Aorta (tissue), 5 donors: Measurements from ENCODE around the gene KRT80. TPM values are rescaled to one million over a fixed set of nuclear protein-coding genes. Genes with fewer than 3 reads are reported as not detected.

Experiments used
- ATAC-seq: fragments of 200-7000 bp; cut with Tn5 transposase; one replicate; pipeline ENCODE4 v1.9.1; 2022; ENCODE audit warnings: moderate library complexity; ENCODE audit not compliant: low FRiP score
- DNase-seq, 2 donors: peaks; one replicate each; pipeline ENCODE4 v3.0.0-alpha.2; 2020
- H3K27ac ChIP-seq, 2 donors: one replicate each; pipeline ENCODE4 v1.5.1; 2013; ENCODE audit warnings: low read length in 2 of 2, mild to moderate bottlenecking in 2 of 2, moderate library complexity in 2 of 2, control low read depth in 1 of 2, inconsistent platforms in 1 of 2, low read depth in 1 of 2
- H3K27me3 ChIP-seq, 2 donors: one replicate each; pipeline ENCODE4 v1.6.1; 2013; ENCODE audit warnings: control low read depth in 1 of 2, low read length in 1 of 2, mild to moderate bottlenecking in 1 of 2, moderate library complexity in 1 of 2; ENCODE audit not compliant: insufficient read depth in 2 of 2, control insufficient read depth in 1 of 2
- H3K36me3 ChIP-seq, 2 donors: one replicate each; pipeline ENCODE4 v1.6.1; 2013; ENCODE audit warnings: control low read depth in 1 of 2, low read length in 1 of 2, mild to moderate bottlenecking in 1 of 2; ENCODE audit not compliant: insufficient read depth in 2 of 2, control insufficient read depth in 1 of 2
- H3K4me1 ChIP-seq, 2 donors: one replicate each; pipeline ENCODE4 v1.6.1; 2013; ENCODE audit warnings: low read length in 2 of 2, control low read depth in 1 of 2, mild to moderate bottlenecking in 1 of 2, moderate library complexity in 1 of 2; ENCODE audit not compliant: insufficient read depth in 2 of 2, control insufficient read depth in 1 of 2
- H3K4me3 ChIP-seq, 2 donors: one replicate each; pipeline ENCODE4 v1.5.1; 2013; ENCODE audit warnings: low read length in 2 of 2, control low read depth in 1 of 2, mild to moderate bottlenecking in 1 of 2
- H3K9me3 ChIP-seq: one replicate; pipeline ENCODE4 v1.6.1; 2013; ENCODE audit warnings: mild to moderate bottlenecking, low read length; ENCODE audit not compliant: control insufficient read depth
- WGBS, 2 donors: extraction: QIAGEN DNeasy Blood & Tissue Kit; methylation state at CpG; one replicate each; pipeline ENCODE4 v1.1.7; 2013; 5-methylcytosine and 5-hydroxymethylcytosine counted together
- intact Hi-C, 2 donors: fragments of 100-400 bp; cut with DNase I; formaldehyde crosslinking; loops; one replicate each; pipeline versions ENCODE4 v1.14.2 to v1.15.0; 2022
- polyA plus RNA-seq, 2 donors: library from polyadenylated mRNA; stranded (reverse); fragments of 200-250 nt; gene quantifications; one replicate each; pipeline ENCODE4 v1.2.3, GENCODE V29; 2013
- total RNA-seq, 2 donors: library from RNA; stranded (reverse); fragmentation: NEBNext Ultra II Directional; extraction: Animal tissue kit (Norgen Biotek cat#: 25700); gene quantifications; one replicate each; pipeline ENCODE4 v1.2.1, GENCODE V29; 2021
- donor health status: healthy with polysubstance abuse.
- donor health status: Bipolar disorder and iron deficiency.
- donor health status: DM: no; HTN: no; CAD: no.
- donor health status: DM: no; HTN: no; CAD: no.
- donor health status: DM: yes; HTN: yes; CAD: no.

Gene KRT80
- total and polyA plus RNA-seq, 4 donors = 0.12 to 0.71 (median 0.20) TPM; not detected in 1

DNA sequence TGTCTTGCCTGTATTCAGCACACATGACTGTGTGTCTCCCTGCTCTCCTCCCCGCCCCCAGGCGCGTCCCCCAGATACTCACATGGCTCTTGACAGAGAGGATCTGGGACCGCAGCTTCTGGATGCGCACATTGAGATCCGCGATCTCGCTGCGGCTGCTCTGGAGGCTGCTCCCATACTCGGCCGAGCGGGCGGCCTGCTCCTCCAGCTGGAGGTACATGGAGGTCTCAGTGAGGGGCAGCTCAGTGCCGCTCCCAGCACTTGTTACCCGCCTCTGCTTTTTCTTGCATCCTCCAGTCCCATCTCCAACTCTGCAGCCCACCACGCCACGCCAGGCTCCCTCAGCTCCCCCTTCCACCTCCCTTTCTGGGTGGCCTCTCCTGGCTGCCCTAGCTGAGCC, 18.9 kb downstream of the KRT80 start:
- Histone ChIP-seq H3K4me3 (no peak overlapping the region), H3K9me3 (no peaks in the 10 kb centered on the region), H3K27me3 (no peaks in the 10 kb centered on the region), H3K4me1 (no peaks in the 10 kb centered on the region), H3K27ac (no peak overlapping the region), H3K36me3 (no peaks in the 10 kb centered on the region)
- intact Hi-C loops = no loop called here
- ATAC-seq (no peak), DNase-seq (no peak)
- WGBS, 2 donors = 93 to 97% methylated on average over 17 of the region's 17 CpGs

DNA sequence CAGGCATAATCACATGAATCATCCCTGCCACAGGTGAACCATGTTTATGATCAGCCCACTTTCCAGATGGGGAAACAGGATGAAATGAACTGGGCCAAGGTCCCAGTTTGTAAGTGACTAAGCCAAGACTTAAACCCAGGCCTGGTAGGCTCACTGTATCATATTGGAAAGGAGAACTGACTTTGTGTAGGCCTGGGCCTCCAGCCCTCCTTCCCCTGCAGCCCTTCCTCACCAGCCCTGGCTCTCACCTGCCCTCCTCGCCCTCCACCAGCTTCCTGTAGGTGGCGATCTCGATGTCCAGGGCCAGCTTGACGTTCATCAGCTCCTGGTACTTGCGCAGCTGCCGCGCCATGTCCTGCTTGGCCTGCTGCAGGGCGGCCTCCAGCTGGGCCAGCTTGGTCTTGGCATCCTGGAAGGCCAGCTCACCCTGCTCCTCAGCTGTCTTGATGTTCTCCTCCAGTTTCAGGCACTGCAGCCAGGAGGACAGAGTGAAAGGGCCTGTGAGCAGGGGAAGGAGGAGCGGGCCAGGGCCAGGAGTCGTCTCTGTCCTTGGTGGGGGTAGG, 19.8 kb downstream of the KRT80 start:
- ATAC-seq = no peak

DNA sequence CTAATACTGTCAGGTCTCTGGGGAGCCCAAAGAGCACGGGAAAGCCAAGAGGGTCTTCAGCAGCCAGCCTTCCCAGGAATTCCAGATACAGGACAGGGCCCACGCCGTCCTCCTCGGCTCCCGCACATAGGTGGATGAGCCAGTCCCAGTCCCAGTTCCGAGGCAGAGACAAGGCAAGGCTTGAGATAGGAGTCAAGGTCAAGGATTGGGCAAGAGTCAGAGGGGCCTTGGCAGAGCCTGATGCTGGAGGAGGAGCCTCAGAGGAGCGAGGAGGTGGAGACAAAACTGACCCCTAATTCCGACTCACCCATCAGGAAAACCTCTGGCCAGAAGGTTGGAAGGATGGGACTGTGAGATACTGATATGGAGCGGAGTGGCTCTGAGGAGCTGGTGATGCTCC, 21.0 kb downstream of the KRT80 start:
- Histone ChIP-seq H3K4me1 (no peaks in the 10 kb centered on the region), H3K4me3 (no peak overlapping the region), H3K36me3 (no peaks in the 10 kb centered on the region), H3K27me3 (no peaks in the 10 kb centered on the region), H3K9me3 (no peaks in the 10 kb centered on the region), H3K27ac (no peak overlapping the region)
- WGBS, 2 donors = 95 to 97% methylated on average over 9 of the region's 9 CpGs
- intact Hi-C loops = no loop called here
- ATAC-seq (no peak), DNase-seq (no peak)

More for the DNA sequence above, 19.8 kb downstream of the KRT80 start:
- no peak overlapping the region for H3K4me3 ChIP-seq
- no peaks in the 10 kb centered on the region for H3K4me1 ChIP-seq
- 80 to 82% methylated on average over 10 of the region's 10 CpGs for WGBS, 2 donors
- no peaks in the 10 kb centered on the region for H3K9me3 ChIP-seq
- no peak for DNase-seq
- H3K27me3 ChIP-seq = no peaks in the 10 kb centered on the region
- intact Hi-C loops = no loop called here
- H3K36me3 ChIP-seq = no peaks in the 10 kb centered on the region
- no peak overlapping the region for H3K27ac ChIP-seq

DNA sequence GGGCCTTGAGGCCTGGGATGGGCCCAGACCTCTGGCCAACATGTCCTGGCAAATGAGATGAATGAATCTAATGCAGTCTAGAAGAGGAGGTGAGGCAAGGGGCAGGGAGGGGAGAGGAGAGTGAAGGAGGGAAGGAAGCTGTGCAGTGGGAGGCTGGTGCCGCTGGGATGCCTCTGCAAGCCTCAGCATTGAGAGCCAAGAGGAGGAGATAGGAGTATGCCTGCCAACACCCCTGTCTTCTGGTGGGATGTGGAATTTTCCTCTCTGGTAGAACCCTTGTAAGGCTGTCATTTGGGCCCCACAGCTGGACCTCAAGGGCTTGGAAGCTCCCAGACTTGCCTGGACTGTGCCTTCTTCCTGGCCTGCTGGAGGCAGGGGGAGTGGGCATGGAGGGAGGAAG, 21.9 kb downstream of the KRT80 start:
- intact Hi-C loops = no loop called here
- H3K4me3 ChIP-seq = no peak overlapping the region
- ATAC-seq = no peak

DNA sequence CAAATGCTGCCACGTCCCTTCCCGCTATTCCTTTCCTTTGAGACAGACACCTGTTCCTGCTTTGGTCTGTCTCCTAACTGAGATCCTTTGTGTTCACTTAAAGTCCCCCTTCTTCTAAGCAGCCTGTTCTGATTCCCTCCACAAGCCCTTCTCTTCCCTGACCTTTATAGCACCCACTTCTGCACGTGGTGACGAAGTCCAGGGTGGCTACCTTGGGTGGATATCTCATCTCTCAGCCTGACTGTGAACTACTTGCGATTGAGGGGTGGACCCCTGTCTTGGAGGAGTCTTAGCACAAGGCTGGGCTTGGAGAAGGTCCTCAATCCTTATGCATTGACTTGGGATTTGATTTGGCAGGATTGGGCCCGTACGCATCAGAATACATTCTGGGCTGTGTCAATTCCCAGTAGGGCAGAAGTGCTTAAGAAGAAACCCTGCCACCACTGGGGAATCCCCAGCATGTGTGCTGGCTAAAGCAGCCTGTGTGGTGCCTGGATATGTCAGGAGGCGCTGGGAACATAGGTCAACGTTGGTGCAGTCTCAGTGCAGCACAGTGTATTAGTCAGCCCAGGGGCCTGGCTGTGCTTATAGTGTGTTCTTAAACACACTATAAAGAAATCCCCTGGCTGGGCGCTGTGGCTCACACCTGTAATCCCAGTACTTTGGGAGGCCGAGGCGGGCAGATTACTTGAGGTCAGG, 23.6 kb downstream of the KRT80 start:
- Histone ChIP-seq H3K27me3 (no peaks in the 10 kb centered on the region), H3K4me1 (no peaks in the 10 kb centered on the region), H3K27ac (no peak overlapping the region), H3K4me3 (no peak overlapping the region), H3K36me3 (no peaks in the 10 kb centered on the region), H3K9me3 (no peaks in the 10 kb centered on the region)
- WGBS, 2 donors = 91 to 92% methylated on average over 12 of the region's 12 CpGs
- DNase-seq (no peak), ATAC-seq (no peak)
- intact Hi-C loops = no loop called here

More for the DNA sequence above, 21.9 kb downstream of the KRT80 start:
- H3K4me1 ChIP-seq = no peaks in the 10 kb centered on the region
- H3K27me3 ChIP-seq = no peaks in the 10 kb centered on the region
- H3K36me3 ChIP-seq = no peaks in the 10 kb centered on the region
- 92 to 94% methylated on average over 1 of the region's 1 CpG for WGBS, 2 donors
- H3K9me3 ChIP-seq = no peaks in the 10 kb centered on the region
- no peak overlapping the region for H3K27ac ChIP-seq
- DNase-seq = no peak

DNA sequence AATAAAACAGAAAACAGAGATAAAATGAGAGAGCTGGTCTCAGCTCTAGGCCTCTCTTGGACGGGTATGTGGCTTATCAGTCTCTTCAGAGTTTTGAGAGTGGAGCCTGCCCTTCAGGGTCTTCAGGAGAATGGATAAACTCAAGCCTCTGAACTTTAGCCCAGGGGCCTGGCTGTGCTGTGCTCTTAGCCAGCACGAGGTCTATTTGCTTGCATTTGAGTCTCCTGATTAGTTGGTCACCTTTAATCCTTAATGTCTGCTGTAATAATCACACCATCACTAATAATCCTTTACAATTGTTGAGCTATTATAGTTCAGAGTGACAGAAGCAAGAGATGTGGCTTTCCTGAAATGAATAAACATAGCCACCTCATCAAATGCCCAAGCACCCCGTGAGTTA, 24.3 kb downstream of the KRT80 start:
- WGBS, 2 donors = 80 to 83% methylated on average over 3 of the region's 3 CpGs
- intact Hi-C loops = no loop called here
- no peaks in the 10 kb centered on the region for H3K9me3 ChIP-seq
- ATAC-seq = no peak
- H3K4me3 ChIP-seq = no peak overlapping the region
- H3K36me3 ChIP-seq = no peaks in the 10 kb centered on the region
- H3K4me1 ChIP-seq = no peaks in the 10 kb centered on the region
- no peak overlapping the region for H3K27ac ChIP-seq
- DNase-seq = no peak
- no peaks in the 10 kb centered on the region for H3K27me3 ChIP-seq

DNA sequence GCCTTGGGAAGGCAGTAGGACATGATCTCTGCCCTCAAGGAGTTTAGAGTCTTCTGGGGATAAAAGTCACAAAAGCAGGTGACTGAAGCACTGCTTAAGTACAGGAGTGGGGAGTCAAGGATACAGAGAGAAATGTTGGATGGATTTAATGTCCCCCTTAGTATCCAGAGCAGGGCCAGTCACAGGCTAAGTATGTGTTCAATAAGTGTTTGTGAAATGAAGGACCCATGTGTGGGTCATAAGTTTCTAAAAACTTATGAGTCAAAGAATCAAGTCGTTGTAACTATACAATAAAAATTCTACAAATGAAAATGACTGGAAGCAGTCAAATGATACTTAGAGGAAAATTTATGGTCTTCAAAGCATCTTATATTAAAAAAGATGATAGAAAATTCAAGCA, 25.1 kb downstream of the KRT80 start:
- Histone ChIP-seq H3K4me1 (no peaks in the 10 kb centered on the region), H3K27me3 (no peaks in the 10 kb centered on the region), H3K36me3 (no peaks in the 10 kb centered on the region), H3K9me3 (no peaks in the 10 kb centered on the region), H3K27ac (no peak overlapping the region), H3K4me3 (no peak overlapping the region)
- DNase-seq = no peak
- intact Hi-C loops = no loop called here
- no peak for ATAC-seq
- 85 to 88% methylated on average over 1 of the region's 1 CpG for WGBS, 2 donors

DNA sequence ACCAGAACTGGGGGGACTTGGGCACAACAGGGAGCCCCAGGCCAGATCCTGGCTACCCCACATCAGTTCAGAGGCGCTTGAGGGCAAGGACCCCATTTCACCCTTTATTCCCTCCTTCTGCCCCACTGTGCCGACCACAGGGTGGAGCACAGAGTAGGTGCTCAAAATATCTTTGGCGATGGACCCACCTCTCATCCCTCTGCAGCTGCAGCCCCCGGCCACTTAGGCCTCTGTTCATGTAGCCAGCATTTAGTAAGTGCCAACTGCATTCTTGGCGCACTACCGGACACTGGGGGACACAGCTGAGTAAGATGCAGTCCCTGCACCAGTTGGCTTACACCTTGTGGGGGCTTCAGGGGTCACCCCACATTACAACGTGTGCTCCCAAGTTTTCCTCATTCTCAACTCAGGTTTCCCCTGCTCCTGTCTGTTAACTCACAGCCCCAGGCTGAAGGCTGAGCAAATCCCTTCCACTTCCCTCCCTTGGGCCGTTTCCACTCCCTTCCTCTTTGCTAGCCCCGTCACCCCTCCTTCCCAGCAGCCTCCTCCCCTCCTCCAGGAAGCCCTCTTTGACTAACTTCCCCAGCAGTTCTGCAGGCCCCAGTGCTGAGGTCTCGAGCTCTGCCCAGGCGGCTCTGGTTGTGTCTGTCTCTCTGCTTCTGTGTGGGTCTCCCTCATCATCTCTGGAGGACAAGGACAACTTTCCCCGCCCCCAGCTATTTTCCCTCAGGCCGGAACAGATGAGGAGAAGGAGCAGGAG, 26.5 kb downstream of the KRT80 start:
- Histone ChIP-seq H3K27me3 (no peaks in the 10 kb centered on the region), H3K4me1 (no peaks in the 10 kb centered on the region), H3K36me3 (no peaks in the 10 kb centered on the region), H3K4me3 (no peak overlapping the region), H3K9me3 (no peaks in the 10 kb centered on the region), H3K27ac (no peak overlapping the region)
- WGBS, 2 donors = 83 to 88% methylated on average over 13 of the region's 13 CpGs
- no peak for DNase-seq
- no peak for ATAC-seq
- intact Hi-C loops = no loop called here

DNA sequence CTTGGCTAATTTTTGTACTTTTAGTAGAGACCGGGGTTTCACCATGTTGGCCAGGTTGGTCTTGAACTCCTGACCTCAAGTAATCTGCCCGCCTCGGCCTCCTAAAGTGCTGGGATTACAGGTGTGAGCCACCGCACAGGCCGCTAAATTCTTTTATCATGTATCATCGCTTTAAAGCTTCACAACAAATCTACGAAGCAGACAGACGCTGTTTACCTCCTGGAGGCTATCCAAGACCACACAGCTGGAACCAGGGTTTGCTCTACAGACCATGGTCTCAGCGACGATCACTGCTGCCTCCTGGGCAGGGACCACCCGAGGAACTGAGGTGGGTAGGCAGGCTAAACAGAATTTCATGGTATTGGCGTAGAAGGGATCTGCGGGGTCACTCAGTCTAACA, 27.2 kb downstream of the KRT80 start:
- Histone ChIP-seq H3K4me1 (no peaks in the 10 kb centered on the region), H3K4me3 (no peak overlapping the region)

More for the DNA sequence above, 27.2 kb downstream of the KRT80 start:
- H3K36me3 ChIP-seq = no peaks in the 10 kb centered on the region
- no peak overlapping the region for H3K27ac ChIP-seq
- H3K27me3 ChIP-seq = no peaks in the 10 kb centered on the region
- DNase-seq = no peak
- WGBS, 2 donors = 91 to 92% methylated on average over 13 of the region's 13 CpGs
- no peaks in the 10 kb centered on the region for H3K9me3 ChIP-seq
- no peak for ATAC-seq
- intact Hi-C loops = no loop called here
